Immature natural killer cell (primary cell): Measurements from ENCODE around the gene APIP. TPM values are rescaled to one million over a fixed set of nuclear protein-coding genes. Genes with fewer than 3 reads are reported as not detected.
"Not testable (repeated sequence)": the region's sequence is repeated elsewhere in the genome, so short reads cannot be mapped to it uniquely, and the experiment has no call there.

Experiments used
- DNase-seq, 3 donors: peaks; one replicate each; pipeline ENCODE4 v3.0.0; 2022; ENCODE audit warnings: mixed read lengths in 1 of 3
- H3K27ac Mint-ChIP-seq, 6 donors: one replicate each; pipeline ENCODE4 v1.8.0; 2020; ENCODE audit warnings: mixed read lengths in 6 of 6, mild to moderate bottlenecking in 5 of 6, inconsistent platforms in 4 of 6, moderate library complexity in 3 of 6
- H3K27me3 Mint-ChIP-seq, 3 donors: one replicate each; pipeline ENCODE4 v1.8.0; 2020 to 2021; ENCODE audit warnings: low read depth in 3 of 3, mild to moderate bottlenecking in 3 of 3, mixed read lengths in 3 of 3, moderate library complexity in 3 of 3, inconsistent platforms in 1 of 3
- H3K36me3 Mint-ChIP-seq, 3 donors: one replicate each; pipeline ENCODE4 v1.8.0; 2020; ENCODE audit warnings: mixed read lengths in 3 of 3, inconsistent platforms in 2 of 3, mild to moderate bottlenecking in 2 of 3
- H3K4me1 Mint-ChIP-seq, 2 donors: one replicate each; pipeline ENCODE4 v1.8.0; 2020; ENCODE audit warnings: inconsistent platforms in 2 of 2, mild to moderate bottlenecking in 2 of 2, mixed read lengths in 2 of 2, moderate library complexity in 1 of 2
- H3K4me3 Mint-ChIP-seq, 5 donors: one replicate each; pipeline ENCODE4 v1.8.0; 2020; ENCODE audit warnings: mild to moderate bottlenecking in 5 of 5, mixed read lengths in 5 of 5, inconsistent platforms in 3 of 5, moderate library complexity in 3 of 5
- H3K9me3 Mint-ChIP-seq, 6 donors: one replicate each; pipeline ENCODE4 v1.8.0; 2020; ENCODE audit warnings: mild to moderate bottlenecking in 6 of 6, mixed read lengths in 6 of 6, inconsistent platforms in 4 of 6, moderate library complexity in 3 of 6
- polyA plus RNA-seq, 3 donors: library from polyadenylated mRNA; unstranded; fragments of 300-500 nt; fragmentation: Illumina TruSeq; gene quantifications; one replicate each; pipeline ENCODE4 v1.2.3, GENCODE V29; 2021

Gene APIP
- polyA plus RNA-seq, 3 donors from 2014 or later, result 13.3 to 29.6 (median 17.2) TPM

DNA sequence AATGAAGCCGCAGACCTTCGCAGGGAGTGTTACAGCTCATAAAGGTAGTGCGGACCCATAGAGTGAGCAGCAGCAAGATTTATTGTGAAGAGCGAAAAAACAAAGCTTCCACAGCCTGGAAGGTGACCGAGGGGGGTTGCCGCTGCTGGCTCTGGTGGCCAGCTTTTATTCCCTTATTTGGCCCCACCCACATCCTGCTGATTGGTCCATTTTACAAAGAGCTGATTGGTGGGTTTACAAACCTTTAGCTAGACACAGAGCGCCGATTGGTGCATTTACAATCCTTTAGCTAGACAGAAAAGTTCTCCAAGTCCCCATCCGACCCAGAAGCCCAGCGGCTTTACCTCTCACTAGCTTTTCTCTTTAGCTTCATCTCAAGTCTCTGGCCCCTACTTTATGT lies 2.6 kb downstream of the APIP start:
- H3K4me1 Mint-ChIP-seq, result peaks cover 27 to 42% of the 10 kb centered on the region in 2 donors
- H3K27ac Mint-ChIP-seq, H3K36me3 Mint-ChIP-seq, H3K9me3 Mint-ChIP-seq, H3K4me3 Mint-ChIP-seq, H3K27me3 Mint-ChIP-seq, DNase-seq: not testable (repeated sequence)

- H3K36me3 Mint-ChIP-seq, result peaks cover 0 to 9% (median 0%) of the 10 kb centered on the region in 3 donors
- H3K4me1 Mint-ChIP-seq, result peaks cover 18 to 23% of the 10 kb centered on the region in 2 donors
- no peak overlapping the region for H3K27ac Mint-ChIP-seq
- no peak for DNase-seq
- H3K27me3 Mint-ChIP-seq, result peaks cover 2 to 7% (median 3%) of the 10 kb centered on the region in 3 donors
- H3K9me3 Mint-ChIP-seq, result no peaks in the 10 kb centered on the region
- H3K4me3 Mint-ChIP-seq, result no peak overlapping the region
These were observed 4.5 kb downstream of the APIP start for GRCh38 chr11:34911676-34912075.

DNA sequence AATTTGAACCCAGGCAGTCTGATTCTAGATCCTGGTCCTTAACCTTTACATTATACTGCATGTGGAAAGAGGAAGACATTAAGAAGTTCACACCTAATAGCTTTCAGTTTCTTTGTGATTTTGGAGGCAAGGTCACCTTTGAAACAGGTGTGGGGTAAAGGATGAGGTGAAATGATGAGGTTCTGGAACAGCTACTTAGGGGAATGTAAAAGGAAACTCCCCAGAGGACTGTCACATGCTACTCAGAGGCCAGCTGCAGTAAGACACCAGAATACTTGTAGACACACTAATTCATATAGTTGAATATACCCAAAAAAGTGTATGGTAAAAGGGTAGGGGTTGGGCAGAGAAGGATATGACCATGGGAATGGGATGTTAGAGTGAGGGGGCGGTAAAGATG lies 5.4 kb downstream of the APIP start:
- Mint-ChIP-seq H3K36me3 (peaks cover 0 to 9% (median 0%) of the 10 kb centered on the region in 3 donors), H3K27me3 (peaks cover 2 to 3% (median 3%) of the 10 kb centered on the region in 3 donors), H3K27ac (no peak overlapping the region), H3K9me3 (no peaks in the 10 kb centered on the region), H3K4me1 (peaks cover 15 to 17% of the 10 kb centered on the region in 2 donors), H3K4me3 (no peak overlapping the region)
- no peak for DNase-seq

DNA sequence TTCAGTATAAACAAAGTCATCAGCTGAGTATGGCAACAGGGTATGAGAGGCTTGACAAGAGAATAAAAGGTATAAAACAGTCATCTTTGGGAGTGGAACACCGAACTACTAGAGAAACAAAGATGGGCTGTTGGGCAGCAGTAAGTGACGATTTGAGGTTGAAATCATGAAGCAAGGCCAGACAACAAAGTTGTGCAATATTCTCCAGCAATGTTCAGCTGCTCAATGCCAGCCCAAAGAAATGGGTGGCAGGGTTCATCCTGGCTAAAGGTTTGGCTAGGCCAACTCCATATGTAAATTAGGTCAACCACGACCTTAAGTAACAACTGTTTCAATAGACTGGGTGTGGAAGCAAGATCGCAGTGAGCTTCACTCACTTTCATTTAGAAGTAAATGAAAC lies 6.2 kb downstream of the APIP start:
- Mint-ChIP-seq H3K27ac (no peak overlapping the region), H3K27me3 (peaks cover 0 to 2% (median under 1%) of the 10 kb centered on the region in 3 donors), H3K4me3 (no peak overlapping the region), H3K36me3 (peaks cover 0 to 9% (median 0%) of the 10 kb centered on the region in 3 donors), H3K4me1 (peaks cover 6 to 11% of the 10 kb centered on the region in 2 donors), H3K9me3 (no peaks in the 10 kb centered on the region)
- no peak for DNase-seq

- H3K27me3 Mint-ChIP-seq, result peaks cover 0 to 2% (median 0%) of the 10 kb centered on the region in 3 donors
- H3K4me3 Mint-ChIP-seq, result no peak overlapping the region
- peaks cover 0 to 9% (median under 1%) of the 10 kb centered on the region in 3 donors for H3K36me3 Mint-ChIP-seq
- DNase-seq, result no peak
- peaks cover 11 to 15% of the 10 kb centered on the region in 2 donors for H3K4me1 Mint-ChIP-seq
- H3K27ac Mint-ChIP-seq, result no peak overlapping the region
- H3K9me3 Mint-ChIP-seq, result no peaks in the 10 kb centered on the region
These were observed 6.8 kb downstream of the APIP start for GRCh38 chr11:34909415-34909814.

- no peak for DNase-seq
- H3K4me3 Mint-ChIP-seq, result no peak overlapping the region
- H3K27me3 Mint-ChIP-seq, result peaks cover 0 to 2% (median 0%) of the 10 kb centered on the region in 3 donors
- no peaks in the 10 kb centered on the region for H3K9me3 Mint-ChIP-seq
- H3K36me3 Mint-ChIP-seq, result peaks cover 4 to 7% (median 4%) of the 10 kb centered on the region in 3 donors
- H3K27ac Mint-ChIP-seq, result no peak overlapping the region
- H3K4me1 Mint-ChIP-seq, result peaks cover 10 to 15% of the 10 kb centered on the region in 2 donors
These were observed 8.1 kb downstream of the APIP start for GRCh38 chr11:34907934-34908593.

- DNase-seq, result no peak
- peaks cover 10 to 12% of the 10 kb centered on the region in 2 donors for H3K4me1 Mint-ChIP-seq
- H3K27ac Mint-ChIP-seq, result no peak overlapping the region
- H3K4me3 Mint-ChIP-seq, result no peak overlapping the region
- H3K9me3 Mint-ChIP-seq, result peaks cover 0 to 3% (median 0%) of the 10 kb centered on the region in 6 donors
- H3K27me3 Mint-ChIP-seq, result no peaks in the 10 kb centered on the region
- H3K36me3 Mint-ChIP-seq, result peaks cover 4 to 6% (median 6%) of the 10 kb centered on the region in 3 donors
These were observed 10.5 kb downstream of the APIP start for GRCh38 chr11:34905666-34906065.

GRCh38 chr11:34904421-34904955 lies 11.7 kb downstream of the APIP start:
- H3K27ac Mint-ChIP-seq, result no peak overlapping the region

GRCh38 chr11:34899633-34900016 lies 16.6 kb downstream of the APIP start:
- no peak for DNase-seq
- peaks cover 0 to 2% (median 0%) of the 10 kb centered on the region in 3 donors for H3K27me3 Mint-ChIP-seq
- H3K36me3 Mint-ChIP-seq, result peaks cover 17 to 31% (median 22%) of the 10 kb centered on the region in 3 donors
- peaks cover 7 to 37% (median 19%) of the 10 kb centered on the region in 6 donors for H3K9me3 Mint-ChIP-seq
- H3K4me3 Mint-ChIP-seq, result no peak overlapping the region
- H3K4me1 Mint-ChIP-seq, result peaks cover 5 to 6% of the 10 kb centered on the region in 2 donors
- H3K27ac Mint-ChIP-seq, result no peak overlapping the region

More at GRCh38 chr11:34904421-34904955, 11.7 kb downstream of the APIP start:
- no peaks in the 10 kb centered on the region for H3K27me3 Mint-ChIP-seq
- H3K9me3 Mint-ChIP-seq, result peaks cover 3 to 15% (median 11%) of the 10 kb centered on the region in 6 donors
- H3K36me3 Mint-ChIP-seq, result peaks cover 8 to 14% (median 9%) of the 10 kb centered on the region in 3 donors
- no peak overlapping the region for H3K4me3 Mint-ChIP-seq
- peaks cover 10 to 12% of the 10 kb centered on the region in 2 donors for H3K4me1 Mint-ChIP-seq
- no peak for DNase-seq

- no peak overlapping the region for H3K4me3 Mint-ChIP-seq
- DNase-seq, result no peak
- H3K27ac Mint-ChIP-seq, result no peak overlapping the region
- peaks cover 0 to 1% of the 10 kb centered on the region in 2 donors for H3K4me1 Mint-ChIP-seq
- peaks cover 13 to 31% (median 22%) of the 10 kb centered on the region in 3 donors for H3K36me3 Mint-ChIP-seq
- H3K27me3 Mint-ChIP-seq, result peaks cover 0 to 2% (median 0%) of the 10 kb centered on the region in 3 donors
- peaks cover 7 to 37% (median 19%) of the 10 kb centered on the region in 6 donors for H3K9me3 Mint-ChIP-seq
These were observed 17.7 kb downstream of the APIP start for GRCh38 chr11:34898474-34898873.

GRCh38 chr11:34897171-34897870 lies 18.9 kb downstream of the APIP start:
- H3K36me3 Mint-ChIP-seq, result peaks cover 13 to 28% (median 16%) of the 10 kb centered on the region in 3 donors
- H3K4me3 Mint-ChIP-seq, result no peak overlapping the region

GRCh38 chr11:34896191-34896590 lies 20.0 kb downstream of the APIP start:
- not testable (repeated sequence) for H3K4me1 Mint-ChIP-seq, DNase-seq, H3K27ac Mint-ChIP-seq, H3K4me3 Mint-ChIP-seq, H3K27me3 Mint-ChIP-seq
- H3K9me3 Mint-ChIP-seq, result peaks cover 7 to 37% (median 19%) of the 10 kb centered on the region in 6 donors
- peaks cover 13 to 28% (median 16%) of the 10 kb centered on the region in 3 donors for H3K36me3 Mint-ChIP-seq

More at GRCh38 chr11:34897171-34897870, 18.9 kb downstream of the APIP start:
- no peak for DNase-seq
- Mint-ChIP-seq H3K4me1 (no peaks in the 10 kb centered on the region), H3K9me3 (peaks cover 7 to 37% (median 19%) of the 10 kb centered on the region in 6 donors), H3K27me3 (peaks cover 0 to 2% (median 0%) of the 10 kb centered on the region in 3 donors), H3K27ac (no peak overlapping the region)

DNA sequence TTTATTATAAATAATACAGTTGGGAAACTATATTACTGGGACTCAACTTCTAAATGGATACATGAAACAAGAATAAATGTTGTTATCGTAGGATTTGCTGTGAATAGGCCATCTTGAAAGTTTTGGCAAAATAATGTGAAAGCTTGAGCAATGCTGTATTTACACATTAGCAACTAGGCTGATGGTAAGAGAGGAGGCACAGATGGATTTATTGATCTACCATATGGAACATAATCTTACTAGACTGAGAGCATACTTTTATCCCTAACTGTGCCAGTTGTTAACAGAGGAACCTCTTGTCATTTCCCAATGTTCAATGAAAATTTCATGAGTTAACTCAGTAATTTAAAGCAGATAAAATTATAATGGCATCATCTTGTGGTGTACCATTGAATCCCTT lies 22.8 kb downstream of the APIP start:
- H3K9me3 Mint-ChIP-seq, result peaks cover under 1 to 11% (median 4%) of the 10 kb centered on the region in 6 donors
- no peak for DNase-seq

GRCh38 chr11:34891611-34892010 lies 24.6 kb downstream of the APIP start:
- H3K4me1 Mint-ChIP-seq, result no peaks in the 10 kb centered on the region

More for the DNA sequence above, 22.8 kb downstream of the APIP start:
- Mint-ChIP-seq H3K36me3 (peaks cover 10 to 13% (median 12%) of the 10 kb centered on the region in 3 donors), H3K4me3 (no peak overlapping the region), H3K27ac (peak overlapping the region in 1 of 6 donors; percentile 44), H3K4me1 (no peaks in the 10 kb centered on the region), H3K27me3 (peaks cover 0 to 2% (median 0%) of the 10 kb centered on the region in 3 donors)

More at GRCh38 chr11:34891611-34892010, 24.6 kb downstream of the APIP start:
- Mint-ChIP-seq H3K4me3 (no peak overlapping the region), H3K27me3 (peaks cover 0 to 2% (median 0%) of the 10 kb centered on the region in 3 donors), H3K36me3 (peaks cover 16 to 20% (median 16%) of the 10 kb centered on the region in 3 donors), H3K9me3 (peaks cover 0 to 4% (median 0%) of the 10 kb centered on the region in 6 donors), H3K27ac (no peak overlapping the region)
- no peak for DNase-seq
